ENCODE measurements around the gene ADAMTS3.

ADAMTS3 gene

DNA sequence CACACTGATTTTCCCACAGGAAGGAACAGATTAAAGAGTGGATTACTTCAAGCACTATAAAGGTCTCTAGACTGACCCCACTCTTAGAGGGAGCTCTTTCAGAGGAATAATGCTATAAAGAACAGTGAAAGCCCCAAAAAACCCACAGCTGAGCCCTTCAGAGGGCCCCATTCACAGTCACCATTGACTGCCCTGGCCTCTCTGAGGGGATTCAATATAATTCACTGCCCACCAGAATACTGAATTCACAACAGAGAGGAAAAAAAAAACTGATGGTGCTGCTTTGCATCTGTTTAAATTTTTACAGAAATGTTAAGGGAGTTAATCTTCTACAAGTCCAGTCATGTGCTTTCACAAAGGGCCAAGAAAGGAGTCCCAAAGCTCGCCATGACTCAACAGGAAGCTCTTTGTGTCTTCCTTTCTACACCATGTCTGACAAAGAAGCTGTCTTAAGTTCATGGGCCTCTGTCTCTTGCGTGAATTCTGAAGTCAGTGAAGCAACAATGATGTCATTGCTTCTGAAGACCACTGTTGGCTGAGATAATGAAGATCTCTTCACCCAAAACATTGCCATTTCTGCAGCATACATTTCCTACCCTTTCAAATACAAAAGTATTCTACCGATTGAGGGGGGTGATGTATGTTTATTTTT, 174.9 kb downstream of the ADAMTS3 start:
- DNase-seq = no peak

DNA sequence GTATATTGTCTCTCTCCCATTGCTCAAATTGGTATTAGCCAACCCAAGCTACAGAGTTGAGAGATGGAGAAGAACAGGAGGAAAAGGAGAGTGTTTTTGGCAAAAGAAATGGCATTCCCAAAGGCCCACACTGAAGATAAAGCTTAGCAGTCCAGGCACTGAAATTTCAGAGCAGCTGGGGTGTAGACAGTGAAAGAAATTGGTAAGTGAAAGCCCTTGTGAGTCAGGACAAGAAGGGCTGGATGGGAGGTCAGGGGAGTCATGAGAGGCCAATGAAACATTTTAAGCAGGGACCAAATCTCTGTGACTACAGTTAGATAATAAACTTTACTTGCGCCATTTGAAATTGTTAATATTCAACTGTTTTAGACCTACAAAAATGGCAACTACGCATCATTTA, 177.7 kb downstream of the ADAMTS3 start:
- no peak for DNase-seq

DNA sequence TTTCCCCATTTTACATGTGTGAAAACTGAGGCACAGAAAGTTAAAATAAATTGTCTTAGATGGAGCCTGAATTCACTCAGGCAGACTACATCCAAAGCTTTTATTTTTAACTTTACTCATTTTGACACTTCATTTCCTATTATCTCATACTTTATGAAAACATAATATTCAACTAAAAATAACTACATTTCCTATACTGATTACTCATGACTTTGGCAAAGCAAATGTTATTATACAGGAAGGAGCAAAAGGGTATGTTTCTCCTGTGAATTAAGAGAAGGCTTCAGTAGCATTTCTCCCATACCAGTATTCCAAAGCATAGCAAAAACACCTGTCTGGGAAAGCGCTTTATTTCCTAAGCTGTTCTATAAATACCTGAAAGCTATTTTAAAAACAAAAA, 178.6 kb downstream of the ADAMTS3 start:
- no peak for DNase-seq

DNA sequence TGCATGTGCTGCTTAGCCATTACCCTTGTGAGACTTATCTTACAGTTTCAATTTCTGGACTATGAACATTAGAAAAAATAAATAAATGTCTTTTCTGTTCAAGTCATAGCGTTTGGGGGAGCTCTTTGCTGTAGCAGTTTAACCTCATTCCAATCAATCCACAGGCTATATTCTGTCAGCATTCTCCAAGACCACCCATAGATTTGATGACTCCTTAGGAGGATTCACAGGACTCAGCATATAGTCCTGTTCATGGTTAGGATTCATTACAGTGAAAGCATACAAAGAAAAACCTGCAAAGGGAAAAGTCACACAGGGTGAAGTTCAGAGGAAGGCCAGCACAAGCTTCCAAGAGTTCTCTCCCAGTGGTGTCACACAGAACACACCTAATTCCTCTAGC, 180.5 kb downstream of the ADAMTS3 start:
- no peak for DNase-seq

DNA sequence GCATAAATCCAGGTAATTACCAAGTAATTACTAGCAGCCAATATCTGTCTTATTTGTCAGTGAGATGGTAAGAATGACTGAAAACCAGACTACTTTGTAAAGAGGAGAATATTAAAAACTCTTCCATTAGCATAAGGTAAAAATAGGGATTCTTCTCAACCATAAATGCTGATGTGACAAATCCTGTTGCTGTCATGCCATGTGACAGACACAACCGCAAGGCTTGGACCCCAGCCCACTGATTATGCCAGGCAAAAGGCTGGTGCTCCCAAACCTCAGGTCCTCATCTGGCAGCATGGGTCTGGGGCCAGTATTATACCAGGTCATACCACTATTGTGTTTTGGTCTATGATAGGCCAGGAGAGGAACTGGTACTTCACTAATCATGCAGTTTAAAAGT, 181.1 kb downstream of the ADAMTS3 start:
- DNase-seq = no peak

DNA sequence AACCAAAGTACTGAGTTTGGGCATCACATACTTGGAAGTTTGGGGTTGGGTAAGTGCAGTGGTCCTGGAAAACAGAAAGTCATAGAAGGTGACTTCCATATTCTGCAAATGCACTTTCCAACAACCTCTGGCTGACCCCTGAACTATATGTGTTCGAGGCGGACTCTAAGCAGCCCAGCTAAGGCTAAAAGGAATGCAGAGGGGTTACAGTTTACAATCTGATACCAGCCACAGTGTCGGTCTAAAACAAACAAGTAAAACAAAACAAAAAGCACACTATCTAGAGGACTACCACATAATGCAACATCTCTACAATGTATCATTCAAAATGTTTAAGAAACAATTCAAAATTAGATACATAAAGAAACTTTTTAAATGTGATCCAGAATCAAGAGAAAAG, 185.6 kb downstream of the ADAMTS3 start:
- no peak for DNase-seq

DNA sequence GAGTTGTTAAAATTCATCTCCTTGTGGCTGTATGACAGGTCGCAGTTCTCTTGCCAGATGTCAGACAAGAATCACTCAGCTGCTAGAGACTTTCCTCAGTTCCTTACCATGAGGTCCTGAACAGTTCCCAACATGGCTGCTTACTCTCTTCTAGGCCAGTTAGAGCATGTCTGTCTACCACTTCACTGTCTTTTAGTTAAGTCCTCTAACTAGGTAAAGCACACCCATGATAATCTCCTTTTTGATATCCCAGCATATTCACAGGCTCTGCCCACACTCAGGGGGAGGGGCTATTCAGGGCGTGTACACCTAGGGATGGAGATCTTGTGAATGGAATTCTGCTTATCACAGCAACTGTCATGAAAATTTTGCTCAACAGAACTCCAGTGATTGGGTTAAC, 190.1 kb downstream of the ADAMTS3 start:
- DNase-seq = no peak

DNA sequence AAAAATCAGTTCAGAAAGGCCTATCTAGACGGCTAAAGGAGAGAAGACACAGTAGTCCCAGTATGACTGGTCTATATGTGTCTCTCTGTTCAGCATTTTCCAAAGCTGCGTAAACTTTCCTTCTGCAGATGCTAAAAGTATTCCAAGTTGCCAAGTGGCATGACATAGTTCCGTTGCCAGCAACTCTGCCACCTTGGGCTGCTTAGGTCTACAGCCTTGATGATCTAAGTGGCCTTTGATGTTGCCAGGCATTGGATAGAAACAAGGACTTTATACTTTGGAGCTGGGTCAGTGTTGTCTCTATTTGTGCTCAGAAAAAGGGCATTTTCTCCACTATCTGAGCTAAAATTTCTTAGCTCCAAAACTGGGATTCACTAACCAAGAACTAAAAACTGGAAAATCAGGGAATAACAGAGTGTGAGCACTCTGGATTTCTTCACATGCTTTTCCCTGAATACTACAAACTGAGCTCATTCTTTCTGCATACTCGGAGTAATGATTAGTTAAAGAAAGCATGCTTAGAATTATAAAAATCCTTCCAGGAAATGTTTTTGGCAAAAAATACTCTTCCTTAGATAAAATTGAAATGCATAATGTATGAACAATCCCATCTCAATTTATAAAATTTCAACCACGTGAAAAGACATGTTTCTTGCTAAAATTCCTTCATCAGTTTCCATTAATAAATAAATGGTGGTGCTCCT, 191.4 kb downstream of the ADAMTS3 start:
- DNase-seq = no peak

DNA sequence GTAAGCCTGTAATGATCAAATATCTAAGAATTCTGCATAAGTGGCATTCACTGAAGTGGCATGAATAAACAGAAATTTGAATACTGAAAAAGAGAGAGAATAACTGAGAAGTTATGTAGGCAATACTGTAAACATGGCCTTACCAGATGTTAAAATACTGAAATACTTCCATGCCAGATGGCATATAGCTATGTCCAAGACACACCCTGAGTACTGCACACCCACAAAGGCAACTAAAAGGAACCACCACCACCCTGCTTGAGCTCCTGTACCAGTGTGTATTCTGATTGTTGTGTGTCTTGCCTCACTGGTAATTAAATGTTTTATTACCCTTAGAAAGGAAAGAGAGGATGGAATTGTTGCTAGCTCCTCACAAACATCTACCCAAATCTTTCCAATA, 192.1 kb downstream of the ADAMTS3 start:
- DNase-seq = no peak

DNA sequence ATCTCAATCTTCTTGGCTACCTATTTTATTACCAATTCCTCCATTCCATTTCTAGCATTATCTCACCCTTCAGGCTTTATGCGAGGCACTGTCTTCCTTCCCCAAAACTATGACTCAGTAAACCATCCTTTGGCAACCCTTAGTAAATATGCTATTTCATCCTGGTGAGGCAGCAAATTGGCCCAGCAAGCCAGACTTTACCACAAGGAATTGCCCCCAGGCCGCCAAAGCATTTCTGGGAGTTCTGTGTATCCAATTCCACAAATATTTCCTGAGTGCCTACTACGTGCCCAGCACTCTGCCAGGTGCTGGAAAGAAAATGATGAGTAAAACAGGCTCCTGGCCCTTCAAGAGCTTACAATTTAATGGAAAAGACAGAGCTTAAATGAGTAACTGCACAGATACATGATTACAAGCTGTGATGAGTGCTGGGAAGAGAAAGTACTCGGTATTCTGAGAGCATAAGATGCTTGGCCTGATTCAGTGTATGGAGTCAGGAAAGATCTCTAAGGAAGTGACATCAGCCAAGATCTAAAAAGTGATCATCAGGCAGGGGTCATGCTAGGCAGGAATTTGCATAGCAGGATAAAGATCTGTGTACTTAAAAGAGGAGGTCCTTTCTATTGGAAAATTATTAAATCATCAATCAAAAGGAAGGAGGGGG, 193.8 kb downstream of the ADAMTS3 start:
- no peak for DNase-seq

DNA sequence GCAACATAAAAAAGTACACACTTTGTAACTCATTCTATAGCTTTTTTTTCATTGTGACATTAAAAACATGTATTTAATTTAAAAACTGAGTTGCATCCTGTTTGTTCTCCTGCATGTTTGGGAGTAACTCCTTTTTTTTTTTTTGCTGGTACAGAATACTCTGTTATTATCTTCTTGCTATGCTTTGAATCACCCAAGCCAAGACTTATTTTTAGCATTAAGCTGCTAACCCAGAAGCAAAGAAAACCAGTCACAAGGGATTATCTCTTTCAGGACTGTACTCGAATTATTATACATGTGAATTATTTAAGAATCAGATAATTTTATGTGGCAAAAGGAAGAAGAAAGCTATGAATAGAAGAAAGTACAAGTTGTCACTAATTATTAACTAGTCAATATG, 194.9 kb downstream of the ADAMTS3 start:
- DNase-seq = no peak

DNA sequence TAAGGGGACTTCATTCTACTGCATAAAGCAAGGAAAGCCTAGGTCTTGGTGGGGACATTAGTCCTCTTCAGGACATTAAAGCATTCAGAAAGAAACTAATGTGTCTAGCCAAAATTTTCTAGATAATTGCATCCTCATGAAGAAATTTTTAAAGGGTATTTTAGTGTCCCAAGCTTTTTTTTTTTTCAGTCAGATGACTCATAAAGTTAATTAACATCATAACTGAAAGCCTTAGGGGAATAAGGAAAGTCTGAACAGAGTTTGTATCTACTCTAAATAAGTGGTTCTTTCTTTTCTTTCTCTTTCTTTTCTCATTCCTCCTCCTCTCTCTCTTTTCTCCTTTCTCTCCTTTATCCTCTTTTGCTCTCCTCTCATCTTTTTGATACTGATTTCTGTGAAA, 202.4 kb downstream of the ADAMTS3 start:
- no peak for DNase-seq

DNA sequence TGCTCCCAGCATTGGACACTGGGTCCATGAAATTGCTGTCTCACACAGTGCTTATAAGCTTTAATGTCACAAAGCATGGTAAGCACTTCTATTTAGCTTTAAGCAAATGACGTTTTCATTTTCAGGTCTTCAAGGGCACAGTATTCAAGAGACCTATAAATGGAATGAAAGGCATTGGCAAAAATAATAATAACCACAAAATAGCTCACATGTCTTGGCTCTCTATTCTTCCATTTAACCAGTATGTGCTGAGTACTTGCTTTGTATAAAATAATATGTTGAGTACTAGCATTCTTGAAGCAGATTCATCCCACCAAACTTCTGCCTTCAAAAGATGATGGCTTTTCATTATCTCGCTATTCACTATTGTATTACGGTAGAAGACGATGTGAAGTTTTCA, 203.0 kb downstream of the ADAMTS3 start:
- DNase-seq = no peak

DNA sequence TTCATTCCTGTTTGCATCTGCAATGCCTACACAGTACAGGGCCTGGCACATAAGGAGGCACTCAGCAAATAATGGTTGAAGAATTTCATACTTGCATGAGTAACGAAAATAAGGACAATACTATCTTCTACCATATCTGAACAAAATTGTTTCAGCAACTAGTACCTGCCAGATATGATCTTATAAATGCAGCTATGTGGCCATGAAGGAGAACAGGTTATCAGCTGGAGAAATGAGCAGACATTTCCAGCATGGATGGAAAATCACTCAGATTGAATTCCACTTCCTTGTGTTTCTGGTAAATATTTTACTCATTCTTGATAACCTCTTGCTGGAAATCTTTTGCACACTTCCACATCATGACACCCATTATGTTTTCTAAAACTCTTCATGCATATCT, 204.0 kb downstream of the ADAMTS3 start:
- DNase-seq = no peak

DNA sequence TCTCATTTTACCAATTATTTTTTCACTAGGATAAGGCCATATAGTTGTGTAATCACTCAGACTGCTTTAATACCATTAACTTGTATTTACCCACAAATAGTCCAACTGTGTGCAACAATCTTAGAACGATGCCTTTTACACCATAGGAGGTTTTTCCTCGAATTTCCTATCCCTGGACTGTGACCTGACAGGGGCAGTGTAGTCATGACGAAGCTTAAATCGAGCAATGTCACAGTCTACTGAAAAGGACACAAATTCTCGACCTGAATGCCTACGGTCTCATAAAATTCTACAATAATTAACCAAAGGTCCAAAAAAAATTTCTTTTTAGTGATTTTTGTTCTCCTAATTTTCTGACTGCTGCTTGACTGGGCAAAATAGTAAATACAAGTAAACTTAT, 208.9 kb downstream of the ADAMTS3 start:
- no peak for DNase-seq

DNA sequence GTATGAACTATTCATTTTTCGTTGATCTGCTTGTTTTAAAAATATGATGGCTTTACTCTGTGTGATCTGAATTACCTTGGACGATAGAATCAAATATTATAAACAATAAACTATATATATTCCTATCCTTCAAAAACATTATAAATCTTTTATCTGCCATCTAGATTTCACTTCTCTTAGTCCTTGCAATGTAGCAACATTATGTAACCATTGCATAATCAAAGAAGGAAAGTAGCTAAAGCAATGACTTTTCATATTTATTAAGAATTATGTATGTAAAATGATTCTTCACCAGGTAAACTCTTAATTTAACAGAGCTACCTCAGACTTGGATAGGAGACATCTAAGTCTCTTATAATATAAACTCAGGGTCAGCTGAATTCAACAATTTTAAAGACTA, 210.5 kb downstream of the ADAMTS3 start:
- no peak for DNase-seq

DNA sequence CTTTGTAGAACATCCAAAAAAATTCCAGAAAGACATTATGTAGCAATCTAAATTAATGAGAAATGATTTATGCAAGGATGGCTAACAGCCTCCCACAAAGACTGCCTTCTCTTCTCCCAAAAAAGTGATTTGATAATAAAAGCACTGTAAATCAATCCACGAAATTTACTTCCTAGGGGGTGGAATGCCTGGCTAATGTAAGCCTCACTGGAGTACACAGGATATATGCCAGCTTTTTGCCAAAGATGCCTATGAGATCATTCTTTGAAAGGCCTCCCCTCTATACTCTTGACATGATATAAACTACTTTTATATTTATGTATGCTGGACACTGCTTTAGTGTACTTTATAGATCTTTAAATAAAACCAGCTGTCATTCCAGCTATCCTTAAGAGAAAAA, 211.1 kb downstream of the ADAMTS3 start:
- DNase-seq = no peak

DNA sequence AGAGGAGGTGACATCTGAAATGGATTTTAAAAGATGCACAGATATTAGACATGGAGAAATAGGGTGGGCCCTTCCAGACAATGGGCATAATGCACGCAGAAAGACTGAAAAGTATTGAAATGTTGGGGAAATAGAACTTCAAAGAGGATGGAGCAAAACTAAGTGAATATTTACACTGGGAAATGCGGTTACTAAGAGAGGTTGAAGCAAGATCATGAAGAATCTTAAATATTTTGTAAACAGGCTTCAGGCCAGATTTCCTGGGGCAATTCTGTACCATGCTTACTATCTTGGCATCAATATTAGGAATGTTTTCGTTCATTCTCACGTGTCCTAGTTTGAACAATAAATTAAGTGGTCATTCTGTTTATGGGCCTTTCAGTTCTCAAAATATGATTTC, 216.3 kb downstream of the ADAMTS3 start:
- DNase-seq = no peak

DNA sequence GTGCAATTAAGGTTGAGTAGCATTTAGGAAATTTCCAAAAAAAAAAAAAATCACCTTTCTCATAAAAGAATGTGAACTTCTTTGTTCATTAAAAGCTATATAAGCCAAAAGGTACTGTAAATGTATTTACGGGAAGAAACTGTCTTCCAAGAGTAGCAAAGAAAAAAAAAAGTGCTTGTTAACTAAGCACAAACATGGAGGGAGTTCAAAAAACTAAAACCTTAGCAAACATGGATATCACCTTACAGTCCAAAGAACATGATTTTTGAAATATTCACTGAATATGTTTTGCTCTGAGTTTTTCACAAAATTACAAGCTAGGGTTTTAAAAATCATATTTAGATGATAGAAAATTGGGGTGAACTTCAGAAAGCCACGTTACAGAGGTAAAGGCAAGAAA, 217.5 kb downstream of the ADAMTS3 start:
- DNase-seq = no peak

DNA sequence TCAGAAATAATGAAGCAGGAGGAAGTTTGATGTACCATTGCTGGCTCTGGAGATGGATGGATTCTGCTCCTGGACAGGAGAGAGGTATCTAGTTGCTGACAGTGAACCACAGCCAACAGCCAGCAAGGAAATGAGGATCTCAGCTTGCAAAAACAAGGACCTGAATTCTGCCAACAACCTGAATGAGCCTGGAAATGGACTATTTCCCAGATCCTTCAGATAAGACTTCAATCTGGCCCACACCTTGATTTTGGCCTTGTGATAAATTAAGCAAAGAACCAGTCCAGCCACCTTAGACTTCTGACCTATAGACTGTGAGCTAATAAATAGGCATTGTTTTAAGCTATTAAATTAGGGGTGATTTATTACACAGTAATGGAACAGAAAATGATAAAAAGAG, 220.3 kb downstream of the ADAMTS3 start:
- no peak for DNase-seq

DNA sequence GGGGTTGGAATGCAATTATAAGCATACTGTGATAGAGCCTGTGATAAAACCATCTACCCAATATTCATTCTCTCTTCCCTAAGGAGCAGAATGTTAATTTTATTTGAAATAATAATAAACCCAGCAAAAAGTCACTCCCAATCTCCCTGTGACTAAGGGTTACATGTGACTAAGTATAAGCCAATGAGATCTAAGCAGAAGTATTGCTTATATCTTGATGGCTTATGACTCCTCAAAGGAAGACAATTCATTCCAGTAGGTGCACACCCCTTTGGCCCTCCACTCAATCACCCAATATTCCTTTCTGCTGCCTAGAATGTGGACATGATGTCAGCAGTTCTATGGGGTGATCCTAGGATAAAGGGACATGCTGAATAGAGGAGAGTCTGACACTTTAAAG, 224.6 kb downstream of the ADAMTS3 start:
- DNase-seq = no peak

DNA sequence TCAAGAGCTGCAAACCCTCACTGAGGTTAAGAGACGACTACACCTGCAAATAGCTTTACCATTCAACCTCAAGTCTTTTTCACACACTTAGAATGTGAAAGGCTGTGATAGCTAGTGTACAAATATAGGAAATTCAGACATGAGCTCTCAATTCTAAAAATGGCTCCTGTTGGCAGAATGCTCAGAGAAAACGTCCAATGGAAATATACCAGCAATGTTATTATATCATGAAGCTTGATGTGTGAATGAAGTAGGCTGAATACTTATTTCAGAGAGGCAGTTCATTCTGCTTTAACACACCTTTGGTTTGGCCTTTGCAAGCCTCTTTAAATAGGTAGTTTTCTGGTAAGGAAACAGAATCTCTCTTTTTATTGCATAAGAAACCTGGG, 227.6 kb downstream of the ADAMTS3 start:
- DNase-seq = no peak

DNA sequence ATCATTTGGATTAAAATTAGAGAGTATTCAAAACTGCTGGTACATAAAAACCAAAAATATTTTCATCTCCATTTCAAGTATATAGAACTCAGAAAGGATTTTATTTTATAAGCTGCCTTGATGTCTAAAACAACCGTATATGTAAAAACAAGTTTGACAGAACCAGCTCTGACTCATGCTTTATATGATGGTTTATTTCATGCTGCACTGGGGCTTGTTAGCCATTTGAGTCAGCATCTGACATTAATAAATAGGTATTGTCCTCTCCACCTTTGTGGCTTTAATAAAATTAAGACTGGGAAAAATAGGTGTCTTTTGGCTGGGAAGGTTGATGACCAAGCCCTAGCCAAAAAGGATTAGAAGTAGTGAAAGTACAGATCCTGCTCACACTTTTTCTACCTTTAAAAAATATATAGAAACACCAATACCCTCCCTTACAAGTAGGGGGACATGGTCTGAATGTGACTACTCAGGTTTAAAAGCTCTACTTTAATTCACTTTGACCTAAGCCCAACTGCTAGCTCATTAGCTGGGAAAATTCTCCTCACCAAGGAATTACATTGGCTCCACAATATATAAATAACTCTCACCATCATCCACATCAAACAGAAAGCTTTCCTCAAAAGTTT, 228.1 kb downstream of the ADAMTS3 start:
- DNase-seq = no peak

DNA sequence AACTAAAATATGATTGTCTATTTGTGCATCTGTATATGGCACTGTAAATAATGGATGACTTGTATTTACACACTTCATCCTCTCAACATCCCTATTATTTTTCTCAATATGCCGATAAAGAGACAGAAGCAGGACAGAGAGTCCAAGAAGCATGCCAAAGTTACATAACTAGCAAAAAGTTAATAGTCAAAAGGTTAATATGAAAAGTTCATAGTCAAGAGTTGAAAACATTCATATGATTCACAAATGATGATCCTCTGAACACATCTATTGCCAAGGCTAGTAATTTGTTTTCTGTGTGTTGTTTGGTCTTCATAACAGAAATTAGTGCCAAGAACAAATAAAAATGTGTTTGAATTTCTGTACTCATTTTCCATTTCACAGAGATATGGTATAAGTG, 231.0 kb downstream of the ADAMTS3 start:
- no peak for DNase-seq

Measured in NCI-H526 treated with DMSO at 0.1 percent for 48 hours (cell line).